Activated CD4-positive, alpha-beta T cell treated with anti-CD3 and anti-CD28 coated beads, Interleukin-2, amount 50 U/mL, for 16 hours (primary cell): ENCODE data around the gene ZBTB4.

Source experiments
- DNase-seq: peaks from one replicate; pipeline ENCODE4 v3.0.0-alpha.2; 2020

Gene ZBTB4

DNA sequence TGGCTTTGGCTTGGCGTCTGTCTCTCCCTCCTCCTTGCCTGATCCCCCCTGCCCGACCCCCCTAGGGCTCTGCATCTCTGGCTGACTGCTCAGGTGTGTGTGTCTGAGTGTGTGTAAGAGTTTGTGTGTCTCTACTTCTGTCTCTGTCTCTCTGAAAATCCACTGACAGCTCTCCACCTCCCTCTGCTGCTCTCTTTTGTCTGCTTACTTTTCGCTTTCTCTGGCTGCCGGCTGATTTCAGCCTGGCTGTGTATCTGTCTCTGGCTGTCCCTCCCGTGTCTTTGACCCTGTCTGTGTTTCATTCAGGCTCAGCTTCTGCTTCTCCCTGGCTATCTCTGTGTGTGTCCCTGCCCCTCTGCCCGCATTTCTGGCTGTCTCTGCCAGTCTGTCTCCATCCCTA, 63.1 kb downstream of the ZBTB4 start:
- no peak for DNase-seq

DNA sequence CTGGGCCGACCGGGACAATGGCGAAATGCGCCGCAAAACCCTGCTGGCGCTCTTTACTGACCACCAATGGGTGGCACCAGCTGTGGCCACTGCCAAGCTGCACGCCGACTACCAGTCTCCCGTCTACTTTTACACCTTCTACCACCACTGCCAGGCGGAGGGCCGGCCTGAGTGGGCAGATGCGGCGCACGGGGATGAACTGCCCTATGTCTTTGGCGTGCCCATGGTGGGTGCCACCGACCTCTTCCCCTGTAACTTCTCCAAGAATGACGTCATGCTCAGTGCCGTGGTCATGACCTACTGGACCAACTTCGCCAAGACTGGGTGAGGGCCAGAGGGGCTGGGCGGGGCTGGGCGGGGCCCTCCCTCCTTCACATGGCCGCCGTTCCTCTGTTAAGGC, 63.6 kb downstream of the ZBTB4 start:
- no peak for DNase-seq

GRCh38 chr17:7414837-7415236, 64.6 kb downstream of the ZBTB4 start:
- no peak for DNase-seq

GRCh38 chr17:7413346-7413985, 66.0 kb downstream of the ZBTB4 start:
- DNase-seq = no peak

DNA sequence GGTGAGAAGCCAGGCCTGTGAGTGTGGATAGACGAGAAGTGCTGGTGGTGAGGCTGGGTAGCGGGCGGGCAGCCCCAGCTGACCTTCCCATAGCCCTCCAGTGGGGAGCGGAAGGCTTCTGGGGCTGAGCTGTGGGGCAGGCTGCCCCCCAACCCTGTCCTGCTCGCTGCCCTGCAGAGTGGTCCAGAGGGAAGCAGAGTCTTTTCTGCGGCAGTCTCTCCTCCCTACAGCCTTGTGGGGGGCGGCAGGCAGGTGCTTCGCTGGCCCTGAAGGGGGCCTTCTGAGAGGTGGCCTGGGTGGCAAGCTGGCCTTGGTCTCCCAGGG, 68.0 kb downstream of the ZBTB4 start:
- no peak for DNase-seq

DNA sequence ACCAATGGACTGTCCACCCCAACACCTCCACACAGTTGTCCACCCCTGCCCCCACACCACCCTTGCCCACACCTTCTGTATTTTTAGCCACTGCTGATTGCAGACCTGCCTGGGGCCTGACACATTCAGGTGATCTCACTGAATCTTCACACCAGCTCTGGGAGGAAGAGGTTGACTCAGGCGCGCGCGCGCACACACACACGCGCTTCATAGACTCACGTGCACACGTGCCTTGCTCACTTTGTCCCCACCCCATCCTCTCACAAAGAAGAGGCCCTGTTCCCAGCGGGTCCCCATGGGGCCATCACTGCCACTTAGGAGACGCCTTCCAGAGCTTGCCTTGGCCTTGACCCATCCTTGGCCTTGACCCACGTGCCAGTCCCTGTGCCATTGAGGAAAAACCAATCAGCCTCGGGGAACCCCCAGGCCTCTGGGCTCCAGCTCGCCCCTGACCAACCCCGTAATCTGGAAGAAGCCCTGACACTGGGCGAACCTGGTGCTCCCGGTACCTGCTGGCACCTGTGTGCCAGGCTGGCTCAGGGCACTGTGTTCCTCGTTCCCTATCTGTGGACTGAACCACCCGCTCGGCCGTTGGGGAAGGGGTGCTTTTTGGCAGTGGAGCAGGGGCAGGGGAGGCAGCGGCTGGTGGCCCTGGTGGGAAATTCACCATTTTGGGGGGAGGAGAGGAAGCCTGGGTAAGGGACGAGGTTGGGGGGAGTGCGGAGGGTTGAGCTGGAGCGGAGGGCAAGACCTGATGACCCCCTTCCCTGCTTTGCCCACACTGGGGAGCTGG, 68.6 kb downstream of the ZBTB4 start:
- no peak for DNase-seq

- DNase-seq = no peak
Measured at GRCh38 chr17:7409716-7410115, 69.7 kb downstream of the ZBTB4 start.
